GM20431 (cell line): Measurements from ENCODE around the gene PRDX2.

Source experiments
- in situ Hi-C: fragments of 300-500 bp; cut with MseI, MboI; formaldehyde crosslinking; loops from one replicate; pipeline ENCODE4 v1.15.0; 2020; ENCODE audit warnings: low sequenced_read_pairs; ENCODE audit not compliant: unreplicated experiment

The PRDX2 gene

GRCh38 chr19:12783291-12783848 is 18.2 kb downstream of the PRDX2 start:
- in situ Hi-C loops: no loop called here

GRCh38 chr19:12782424-12783290 is 18.9 kb downstream of the PRDX2 start:
- in situ Hi-C loops: no loop called here

DNA sequence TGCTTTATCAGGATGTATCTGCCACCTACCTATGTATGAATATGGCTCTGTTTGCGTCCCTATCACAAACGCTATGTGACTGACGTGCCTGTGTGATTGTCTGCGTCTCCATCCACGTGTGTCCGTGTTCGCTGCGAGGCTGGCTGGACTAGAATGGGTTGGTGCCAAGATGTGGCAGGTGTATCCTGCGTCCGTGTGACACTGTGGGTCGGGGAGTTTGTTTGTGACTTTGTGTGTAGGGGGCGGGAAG is 19.5 kb downstream of the PRDX2 start:
- in situ Hi-C loops: no loop called here

GRCh38 chr19:12779162-12779993 is 22.2 kb downstream of the PRDX2 start:
- in situ Hi-C loops: no loop called here

DNA sequence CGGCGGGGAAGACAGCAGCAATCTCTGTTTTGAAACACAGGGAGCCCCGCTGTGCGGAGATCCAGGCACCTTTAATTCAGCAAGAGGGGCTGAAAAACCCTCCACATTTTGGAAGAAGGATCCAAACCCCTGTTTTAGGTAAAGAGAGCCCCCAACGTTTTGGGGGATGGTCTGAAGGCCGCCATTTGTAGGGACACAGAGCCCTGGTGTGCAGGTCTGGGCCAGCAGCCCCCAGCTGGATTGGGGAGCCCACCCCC is 22.8 kb downstream of the PRDX2 start:
- in situ Hi-C loops: no loop called here

- in situ Hi-C loops: no loop called here
Measured at GRCh38 chr19:12778017-12778904, 23.3 kb downstream of the PRDX2 start.

DNA sequence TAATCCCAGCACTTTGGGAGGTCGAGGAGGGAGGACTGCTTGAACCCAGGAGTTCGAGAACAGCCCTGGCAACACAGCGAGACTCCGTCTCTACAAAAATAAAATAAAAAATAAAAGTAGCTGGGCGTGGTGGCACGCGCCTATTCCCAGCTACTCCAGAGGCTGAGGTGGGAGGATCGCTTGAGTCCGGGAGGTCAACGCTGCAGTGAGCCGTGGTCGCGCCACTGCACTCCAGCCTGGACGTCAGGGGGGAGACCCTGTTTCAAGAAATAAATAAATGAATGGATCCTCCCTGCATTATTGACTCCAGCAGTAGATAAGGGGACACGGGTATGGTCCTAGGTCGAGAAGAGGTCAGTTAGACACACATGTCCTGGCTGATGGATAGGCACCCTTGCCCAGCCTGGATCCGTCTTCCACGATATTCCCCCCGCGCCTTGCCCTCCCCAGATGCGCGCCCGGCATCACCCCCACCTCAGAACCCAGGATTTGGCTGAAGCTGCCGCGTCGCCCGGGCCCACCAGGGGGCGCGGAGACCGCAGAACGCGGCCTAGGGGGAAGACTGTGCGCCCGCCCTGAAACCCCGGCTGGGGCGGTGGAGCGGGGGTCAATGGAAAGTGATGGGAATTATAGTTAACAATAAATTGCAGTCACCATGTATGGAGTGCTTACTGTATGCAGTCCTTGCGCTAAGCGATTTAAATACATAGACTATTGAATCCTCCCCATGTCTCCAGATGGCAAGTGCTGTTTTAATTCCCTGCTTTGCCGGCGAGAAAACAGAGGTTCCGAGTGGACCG is 24.2 kb downstream of the PRDX2 start:
- in situ Hi-C loops: no loop called here

DNA sequence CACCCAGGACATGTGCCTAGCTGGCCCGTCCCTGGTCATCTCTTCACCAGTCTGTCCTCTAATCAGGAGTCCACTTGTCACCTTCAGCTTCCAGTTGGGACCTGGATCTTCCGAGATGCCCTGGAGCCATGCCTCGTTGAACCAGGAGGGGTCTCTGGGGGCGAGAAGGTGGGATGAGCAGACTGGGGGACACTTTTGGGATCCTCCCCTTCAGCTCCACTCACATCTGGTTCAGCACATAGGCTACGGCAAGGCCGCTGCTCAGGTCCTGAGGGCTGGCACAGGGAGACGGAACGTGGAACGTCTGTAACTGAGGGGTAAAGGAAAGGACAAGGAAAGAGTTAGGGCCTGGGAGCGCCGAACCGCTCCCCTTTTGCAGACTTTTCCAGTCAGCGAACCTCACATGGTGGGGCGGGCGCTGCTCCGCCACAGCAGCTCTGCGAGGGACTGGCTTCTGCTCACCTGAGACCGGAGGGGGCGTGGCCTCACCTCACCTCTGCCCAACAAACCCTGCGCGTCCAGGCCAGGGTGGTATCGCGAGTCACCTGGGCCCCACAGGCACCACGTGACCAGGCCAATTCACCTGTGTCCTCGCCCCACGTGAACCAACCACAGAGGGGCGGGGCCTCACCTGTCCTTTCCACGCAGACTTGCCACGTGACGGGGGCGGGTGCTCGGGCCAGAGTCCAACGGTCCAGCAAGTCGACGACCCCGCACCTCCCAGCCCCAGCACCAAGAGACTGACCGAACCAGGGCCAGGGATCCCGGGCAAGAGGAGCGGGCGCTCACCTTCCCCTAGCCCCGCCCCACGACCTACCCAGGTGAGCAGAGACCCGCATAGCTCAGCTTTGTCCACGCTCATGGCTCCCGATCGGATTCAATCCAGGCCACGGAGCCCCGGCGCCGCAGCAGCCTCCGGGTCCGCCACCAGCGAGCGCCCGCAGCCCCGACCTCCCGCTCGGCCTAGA is 26.7 kb downstream of the PRDX2 start, which contains the start of gene HOOK2:
Gene HOOK2 (minus strand): TSS at position 965 of the 968 bp plus-strand sequence. CDS start 103 bp downstream, at position 862.
- in situ Hi-C loops: no loop called here

GRCh38 chr19:12773571-12773970 is 28.0 kb downstream of the PRDX2 start:
- in situ Hi-C loops: no loop called here

DNA sequence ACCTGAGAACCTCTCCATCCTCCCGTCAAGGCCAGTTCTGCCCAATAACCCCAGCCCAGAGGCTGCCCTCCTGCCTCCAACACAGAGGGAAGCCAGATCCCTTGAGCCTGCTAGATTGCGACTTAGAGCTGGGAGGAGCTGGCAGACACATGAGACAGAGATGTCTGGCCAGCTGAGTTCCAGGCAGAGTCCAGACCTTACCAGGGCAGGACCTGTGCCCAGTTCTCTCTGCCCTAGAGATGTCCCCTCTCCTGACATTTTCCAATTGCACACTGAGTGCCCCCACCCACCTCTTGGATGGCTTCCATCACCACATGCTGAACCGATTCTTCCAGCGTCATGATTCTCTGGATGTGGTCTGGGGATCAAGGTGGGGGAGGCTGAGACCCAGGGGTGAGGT is 29.3 kb downstream of the PRDX2 start:
- in situ Hi-C loops: no loop called here

GRCh38 chr19:12770922-12771321 is 30.7 kb downstream of the PRDX2 start:
- in situ Hi-C loops: no loop called here

- in situ Hi-C loops: no loop called here
Measured at GRCh38 chr19:12769689-12770088, 31.9 kb downstream of the PRDX2 start.

DNA sequence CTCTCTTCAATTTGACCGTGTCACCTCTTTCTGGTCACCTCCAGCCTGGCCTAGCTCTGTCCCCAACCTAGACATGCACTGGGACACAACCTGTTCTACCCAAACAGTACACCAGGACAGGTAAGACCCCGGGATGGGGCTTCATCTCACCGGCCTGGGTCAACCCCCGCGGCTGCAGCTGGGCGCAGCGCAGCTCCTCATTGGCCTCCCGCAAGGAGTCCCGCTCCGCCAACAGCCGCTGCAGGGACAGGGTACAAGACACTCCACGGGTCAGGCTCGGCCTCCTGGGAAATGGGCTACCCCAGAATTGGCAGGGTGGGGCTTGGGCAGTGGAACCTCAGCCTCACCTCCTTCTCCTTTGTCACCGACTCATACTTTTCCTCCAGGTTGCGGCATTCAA is 33.9 kb downstream of the PRDX2 start:
- in situ Hi-C loops: no loop called here

GRCh38 chr19:12767150-12767549 is 34.5 kb downstream of the PRDX2 start:
- in situ Hi-C loops: no loop called here

DNA sequence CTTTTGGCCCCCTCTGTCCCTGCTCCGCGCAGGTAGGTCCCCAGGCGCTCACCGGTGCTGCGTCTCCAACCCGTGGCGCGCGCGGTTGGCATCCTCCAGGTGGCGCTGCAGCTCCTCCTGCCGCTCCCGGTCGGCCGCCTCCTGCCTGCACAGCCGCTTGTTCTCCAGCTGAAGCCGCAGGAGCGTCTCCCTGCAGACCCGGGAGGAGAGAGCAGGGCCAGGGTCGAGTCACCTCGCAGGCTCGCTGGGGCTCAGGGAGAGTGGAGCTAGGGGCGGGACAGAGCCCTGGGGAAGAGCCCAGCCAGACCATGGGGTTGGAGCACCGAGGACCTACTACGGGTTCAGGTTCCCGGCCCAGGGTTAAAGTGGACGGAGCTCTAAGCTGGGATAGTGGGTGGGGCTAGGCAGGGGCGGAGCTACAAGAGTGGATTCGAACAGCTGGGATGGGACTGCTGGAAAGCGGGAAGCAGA is 35.5 kb downstream of the PRDX2 start:
- in situ Hi-C loops: no loop called here

GRCh38 chr19:12764698-12765097 is 36.9 kb downstream of the PRDX2 start:
- in situ Hi-C loops: no loop called here

DNA sequence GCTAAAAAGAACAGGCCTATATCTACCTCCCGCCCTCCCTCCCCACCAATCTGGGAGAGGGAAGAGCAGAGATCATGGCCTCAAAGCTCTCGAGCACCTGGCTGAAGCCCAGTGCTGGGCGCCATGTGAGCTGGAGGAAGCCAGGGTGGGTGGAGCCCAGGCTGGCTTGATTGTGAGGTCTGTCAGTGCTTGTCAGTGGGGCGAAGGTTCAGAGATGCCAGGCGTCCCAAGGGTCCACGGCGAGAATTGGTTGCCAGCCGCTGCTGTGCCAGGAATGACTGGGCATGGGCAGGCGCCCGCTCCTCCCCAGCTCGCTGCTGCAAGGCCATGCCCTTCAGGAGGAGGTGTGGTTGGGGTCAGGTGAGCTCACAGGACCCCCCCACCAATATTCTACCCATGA is 38.5 kb downstream of the PRDX2 start:
- in situ Hi-C loops: no loop called here

DNA sequence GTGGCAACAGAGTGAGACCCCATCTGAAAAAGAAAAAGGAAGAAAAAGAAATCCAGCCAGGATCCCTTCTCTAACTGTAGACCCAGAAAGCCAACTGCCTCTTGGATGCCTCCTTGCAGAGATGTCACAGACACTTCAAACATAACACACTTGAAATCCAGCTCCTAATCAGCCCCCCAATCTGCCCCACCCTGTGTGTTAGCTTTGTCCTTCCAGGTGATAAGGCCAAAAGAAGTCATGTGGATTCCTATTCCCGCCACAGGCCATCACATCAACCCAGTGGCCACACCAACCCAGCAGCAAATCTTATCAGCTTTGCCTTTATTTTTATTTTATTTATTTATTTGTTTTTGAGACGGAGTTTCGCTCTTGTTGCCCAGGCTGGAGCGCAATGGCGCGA is 41.9 kb downstream of the PRDX2 start:
- in situ Hi-C loops: loop anchor here (10.0 kb wide), 1 partner anchor 85 kb away; no protein-coding TSS in a partner anchor
